Smooth muscle cell (in vitro differentiated cells): ENCODE data around the gene MOB3B. TPM values are rescaled to one million over a fixed set of nuclear protein-coding genes. Genes with fewer than 3 reads are reported as not detected.

Experiments used
- DNase-seq: peaks from one replicate; lab custom pipeline; 2025; ENCODE audit not compliant: unreplicated experiment; lab: John Stamatoyannopoulos, UW
- H2AFZ ChIP-seq: fragments of 200-600 bp; sonication (generic); 2 replicates; pipeline ENCODE4 v1.6.0; 2016; ENCODE audit warnings: antibody characterized with exemption, low read depth, mild to moderate bottlenecking
- H3F3A ChIP-seq: fragments of 200-600 bp; sonication (generic); 2 replicates; pipeline ENCODE4 v1.6.0; 2017; ENCODE audit warnings: antibody characterized with exemption, low read depth
- H3K27ac ChIP-seq: fragments of 200-600 bp; sonication (generic); 2 replicates; pipeline ENCODE4 v1.5.1; 2016; ENCODE audit warnings: low read depth, mild to moderate bottlenecking
- H3K27me3 ChIP-seq: fragments of 200-600 bp; sonication (generic); 2 replicates; pipeline ENCODE4 v1.6.1; 2016; ENCODE audit warnings: low read depth, mild to moderate bottlenecking
- H3K36me3 ChIP-seq: fragments of 200-600 bp; sonication (generic); 2 replicates; pipeline ENCODE4 v1.5.1; 2016; ENCODE audit warnings: low read depth
- H3K4me1 ChIP-seq: fragments of 200-600 bp; sonication (generic); 2 replicates; pipeline ENCODE4 v1.5.1; 2016; ENCODE audit warnings: low read depth
- H3K4me2 ChIP-seq: fragments of 200-600 bp; sonication (generic); 2 replicates; pipeline ENCODE4 v1.6.0; 2016; ENCODE audit warnings: mild to moderate bottlenecking
- H3K4me3 ChIP-seq: fragments of 200-600 bp; sonication (generic); 2 replicates; pipeline ENCODE4 v1.5.1; 2016; ENCODE audit warnings: mild to moderate bottlenecking
- H3K79me2 ChIP-seq: fragments of 200-600 bp; sonication (generic); 2 replicates; pipeline ENCODE4 v1.6.0; 2016; ENCODE audit warnings: low read depth, mild to moderate bottlenecking
- H3K9ac ChIP-seq: fragments of 200-600 bp; sonication (generic); 2 replicates; pipeline ENCODE4 v1.6.0; 2016; ENCODE audit warnings: low read depth
- H3K9me3 ChIP-seq: fragments of 200-600 bp; sonication (generic); replicated peaks from 2 replicates; pipeline ENCODE4 v1.5.1; 2016; ENCODE audit warnings: low read depth
- H4K20me1 ChIP-seq: fragments of 200-600 bp; sonication (generic); 2 replicates; pipeline ENCODE4 v1.6.0; 2016; ENCODE audit warnings: low read depth
- CTCF ChIP-seq: fragments of 200-600 bp; sonication (generic); IDR thresholded peaks from 2 replicates; pipeline ENCODE4 v1.5.1; 2017; ENCODE audit warnings: borderline replicate concordance, mild to moderate bottlenecking, antibody characterized with exemption; ENCODE audit not compliant: insufficient read depth, poor library complexity, severe bottlenecking
- WGBS: methylation state at CpG from one replicate; pipeline ENCODE4 v1.1.7; 2016; ENCODE audit warnings: low lambda C conversion rate; 5-methylcytosine and 5-hydroxymethylcytosine counted together
- polyA plus RNA-seq: library from polyadenylated mRNA; unstranded; fragments of >200 nt; fragmentation: Nextera tagmentation; extraction: Ambion mirVana; gene quantifications from 2 replicates; pipeline ENCODE4 v1.2.1, GENCODE V29; 2016
- total RNA-seq: library from RNA; depleted of rRNA; stranded (reverse); fragments of >200 nt; gene quantifications from 2 replicates; pipeline ENCODE4 v1.2.3, GENCODE V29; 2014

MOB3B gene
- total and polyA plus RNA-seq, 2 experiments from 2014 or later, result 1.7 to 5.8 TPM

- peak overlapping the region; percentile 59 for H3K4me3 ChIP-seq
- peak overlapping the region; percentile 85 for H3K9ac ChIP-seq
- no peaks in the 10 kb centered on the region for H3K36me3 ChIP-seq
- peaks cover 10% of the 10 kb centered on the region for H3K4me1 ChIP-seq
- peak overlapping the region; percentile 91 for H3K27ac ChIP-seq
- H2AFZ ChIP-seq, result peak overlapping the region; percentile 81
- TF ChIP-seq CTCF, result no peak
- no peaks in the 10 kb centered on the region for H4K20me1 ChIP-seq
- H3F3A ChIP-seq, result no peaks in the 10 kb centered on the region
- H3K4me2 ChIP-seq, result peak overlapping the region; percentile 94
- no peaks in the 10 kb centered on the region for H3K27me3 ChIP-seq
- peak; percentile 20 for DNase-seq
- no peaks in the 10 kb centered on the region for H3K79me2 ChIP-seq
- no peaks in the 10 kb centered on the region for H3K9me3 ChIP-seq
- 0% methylated on average over 25 of the region's 25 CpGs for WGBS
Observed at GRCh38 chr9:27528886-27529315, 713 bp downstream of the MOB3B start.

GRCh38 chr9:27528076-27528885 lies 1.3 kb downstream of the MOB3B start:
- no peak for TF ChIP-seq CTCF
- no peaks in the 10 kb centered on the region for H4K20me1 ChIP-seq
- no peaks in the 10 kb centered on the region for H3K36me3 ChIP-seq
- peaks cover 6% of the 10 kb centered on the region for H3K79me2 ChIP-seq
- 2% methylated on average over 42 of the region's 44 CpGs for WGBS
- H3F3A ChIP-seq, result no peaks in the 10 kb centered on the region
- peaks cover 10% of the 10 kb centered on the region for H3K4me1 ChIP-seq
- no peaks in the 10 kb centered on the region for H3K27me3 ChIP-seq
- H3K27ac ChIP-seq, result peak overlapping the region; percentile 91
- H3K9ac ChIP-seq, result peak overlapping the region; percentile 85
- peak; percentile 17 for DNase-seq
- H3K4me3 ChIP-seq, result peak overlapping the region; percentile 59
- peak overlapping the region; percentile 81 for H2AFZ ChIP-seq
- peak overlapping the region; percentile 94 for H3K4me2 ChIP-seq
- no peaks in the 10 kb centered on the region for H3K9me3 ChIP-seq

GRCh38 chr9:27527702-27528075 lies 1.9 kb downstream of the MOB3B start:
- H2AFZ ChIP-seq, result peak overlapping the region; percentile 81
- H3K4me3 ChIP-seq, result peak overlapping the region; percentile 59
- H3K79me2 ChIP-seq, result peaks cover 7% of the 10 kb centered on the region
- H4K20me1 ChIP-seq, result no peaks in the 10 kb centered on the region
- peak overlapping the region; percentile 91 for H3K27ac ChIP-seq
- H3K9me3 ChIP-seq, result no peaks in the 10 kb centered on the region
- 26% methylated on average over 8 of the region's 8 CpGs for WGBS
- no peaks in the 10 kb centered on the region for H3K27me3 ChIP-seq
- H3K4me1 ChIP-seq, result peaks cover 12% of the 10 kb centered on the region
- H3K9ac ChIP-seq, result peak overlapping the region; percentile 85
- no peaks in the 10 kb centered on the region for H3K36me3 ChIP-seq
- no peaks in the 10 kb centered on the region for H3F3A ChIP-seq
- no peak for TF ChIP-seq CTCF
- DNase-seq, result no peak
- H3K4me2 ChIP-seq, result peak overlapping the region; percentile 94
